Measurements from ENCODE around the gene NR3C1. TPM values are rescaled to one million over a fixed set of nuclear protein-coding genes. Genes with fewer than 3 reads are reported as not detected.

The NR3C1 gene
- total RNA-seq, 3 donors from 2014 or later (not counting 1 experiment from before 2014, with no cell fraction given), result 147 to 168 (median 165) TPM

DNA sequence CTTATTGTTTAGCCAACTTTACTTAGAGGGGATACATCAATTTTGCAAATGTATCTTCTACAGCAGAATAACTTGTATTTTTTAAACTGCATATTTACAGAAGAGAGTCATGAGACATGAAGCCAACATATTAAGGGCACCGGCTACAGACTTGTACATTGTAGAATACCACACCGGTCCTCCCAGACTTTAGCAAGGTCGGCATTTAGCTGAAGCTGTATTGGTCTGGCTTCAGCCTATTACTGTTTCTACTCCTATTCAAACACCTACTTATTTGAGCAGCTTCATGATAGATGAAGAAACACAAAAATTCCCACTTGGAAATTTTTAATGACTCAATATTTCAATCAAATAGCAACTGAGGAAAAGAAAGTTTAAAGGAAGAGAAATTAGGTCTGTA, 33.0 kb downstream of the NR3C1 start:
- no peak for ATAC-seq
- Mint-ChIP-seq H3K4me3 (no peak overlapping the region), H3K36me3 (no peaks in the 10 kb centered on the region), H3K4me1 (peaks cover 75 to 81% of the 10 kb centered on the region in 2 donors), H3K27ac (no peak overlapping the region), H3K9me3 (no peaks in the 10 kb centered on the region), H3K27me3 (ENCODE audit: low read depth in 2 of 2) (no peaks in the 10 kb centered on the region)
- no peak for DNase-seq
- Histone ChIP-seq H3K9me3 (ENCODE audit: control insufficient read depth, insufficient read depth, low read length) (no peaks in the 10 kb centered on the region), H3K27ac (ENCODE audit: low read length) (no peak overlapping the region), H3K36me3 (ENCODE audit: control insufficient read depth, insufficient read depth, low read length) (no peaks in the 10 kb centered on the region), H3K4me1 (ENCODE audit: control insufficient read depth, insufficient read depth, low read length) (peaks cover 4% of the 10 kb centered on the region), H3K4me3 (ENCODE audit: low read length) (no peak overlapping the region), H3K27me3 (ENCODE audit: control insufficient read depth, insufficient read depth, low read length) (no peaks in the 10 kb centered on the region)
- TF ChIP-seq, protein P1, sequence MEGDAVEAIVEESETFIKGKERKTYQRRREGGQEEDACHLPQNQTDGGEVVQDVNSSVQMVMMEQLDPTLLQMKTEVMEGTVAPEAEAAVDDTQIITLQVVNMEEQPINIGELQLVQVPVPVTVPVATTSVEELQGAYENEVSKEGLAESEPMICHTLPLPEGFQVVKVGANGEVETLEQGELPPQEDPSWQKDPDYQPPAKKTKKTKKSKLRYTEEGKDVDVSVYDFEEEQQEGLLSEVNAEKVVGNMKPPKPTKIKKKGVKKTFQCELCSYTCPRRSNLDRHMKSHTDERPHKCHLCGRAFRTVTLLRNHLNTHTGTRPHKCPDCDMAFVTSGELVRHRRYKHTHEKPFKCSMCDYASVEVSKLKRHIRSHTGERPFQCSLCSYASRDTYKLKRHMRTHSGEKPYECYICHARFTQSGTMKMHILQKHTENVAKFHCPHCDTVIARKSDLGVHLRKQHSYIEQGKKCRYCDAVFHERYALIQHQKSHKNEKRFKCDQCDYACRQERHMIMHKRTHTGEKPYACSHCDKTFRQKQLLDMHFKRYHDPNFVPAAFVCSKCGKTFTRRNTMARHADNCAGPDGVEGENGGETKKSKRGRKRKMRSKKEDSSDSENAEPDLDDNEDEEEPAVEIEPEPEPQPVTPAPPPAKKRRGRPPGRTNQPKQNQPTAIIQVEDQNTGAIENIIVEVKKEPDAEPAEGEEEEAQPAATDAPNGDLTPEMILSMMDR (IDR thresholded peaks at IDR 0.05), result no peak
- intact Hi-C loops (cut with micrococcal nuclease), result no loop called here
- 95% methylated on average over 3 of the region's 3 CpGs for WGBS (ENCODE audit: insufficient coverage)

DNA sequence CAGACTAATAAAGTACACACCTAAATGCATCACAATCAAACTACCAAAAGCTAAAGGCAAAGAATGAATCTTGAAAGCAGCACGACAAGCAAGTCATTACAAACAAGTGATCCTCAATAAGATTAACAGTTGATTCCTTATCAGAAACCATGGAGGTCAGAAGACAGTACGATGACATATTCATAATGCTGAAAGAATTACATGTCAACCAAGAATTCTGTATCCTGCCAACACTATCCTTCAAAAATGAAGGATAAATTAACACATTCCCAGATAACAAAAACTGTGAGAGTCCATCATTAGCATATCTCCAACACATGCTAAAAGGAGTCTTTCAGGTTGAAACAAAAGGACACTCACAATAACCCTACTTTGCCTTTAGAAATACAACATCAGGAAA, 39.4 kb downstream of the NR3C1 start:
- 91% methylated on average over 2 of the region's 2 CpGs for WGBS (ENCODE audit: insufficient coverage)
- Histone ChIP-seq H3K9me3 (ENCODE audit: control insufficient read depth, insufficient read depth, low read length) (no peaks in the 10 kb centered on the region), H3K4me3 (ENCODE audit: low read length) (no peak overlapping the region), H3K27me3 (ENCODE audit: control insufficient read depth, insufficient read depth, low read length) (no peaks in the 10 kb centered on the region), H3K36me3 (ENCODE audit: control insufficient read depth, insufficient read depth, low read length) (peaks cover 2% of the 10 kb centered on the region), H3K4me1 (ENCODE audit: control insufficient read depth, insufficient read depth, low read length) (peaks cover 10% of the 10 kb centered on the region), H3K27ac (ENCODE audit: low read length) (no peak overlapping the region)
- Mint-ChIP-seq H3K36me3 (no peaks in the 10 kb centered on the region), H3K9me3 (no peaks in the 10 kb centered on the region), H3K27me3 (ENCODE audit: low read depth in 2 of 2) (no peaks in the 10 kb centered on the region), H3K4me1 (peaks cover 84 to 87% of the 10 kb centered on the region in 2 donors), H3K4me3 (no peak overlapping the region), H3K27ac (peak overlapping the region; percentile 3 to 63)
- DNase-seq, result no peak
- intact Hi-C loops (cut with micrococcal nuclease), result no loop called here
- no peak for ATAC-seq
- TF ChIP-seq, protein P1 (IDR thresholded peaks at IDR 0.05), result no peak

DNA sequence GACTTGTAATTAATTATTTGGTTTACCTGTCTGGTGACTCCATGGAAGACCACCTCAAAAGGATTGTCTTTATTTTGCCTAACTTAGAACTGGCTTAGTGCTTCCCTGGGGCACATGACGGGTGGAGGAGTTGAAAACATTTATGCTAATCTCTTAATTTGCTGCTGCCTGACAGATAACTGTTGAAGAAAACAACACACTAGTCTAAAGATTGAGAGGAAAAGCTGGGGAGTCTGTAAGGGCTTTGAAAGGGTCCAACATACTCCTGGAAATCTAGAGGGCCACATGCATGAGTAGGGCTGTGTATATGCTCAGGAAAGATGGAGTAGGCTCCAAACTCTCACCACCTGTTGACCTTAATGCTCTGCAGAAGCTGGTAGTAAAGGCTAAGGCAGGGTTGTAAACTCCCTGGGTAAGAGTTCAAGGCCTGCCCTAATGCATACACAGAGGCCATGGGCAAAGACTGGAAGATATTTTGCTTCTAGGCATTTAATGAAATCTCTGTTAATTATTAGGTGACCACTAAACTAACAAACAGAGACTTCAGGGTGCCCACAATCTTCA, 40.7 kb downstream of the NR3C1 start:
- Histone ChIP-seq H3K9me3 (ENCODE audit: control insufficient read depth, insufficient read depth, low read length) (no peaks in the 10 kb centered on the region), H3K36me3 (ENCODE audit: control insufficient read depth, insufficient read depth, low read length) (peaks cover 2% of the 10 kb centered on the region), H3K27ac (ENCODE audit: low read length) (no peak overlapping the region), H3K4me1 (ENCODE audit: control insufficient read depth, insufficient read depth, low read length) (peaks cover 10% of the 10 kb centered on the region), H3K4me3 (ENCODE audit: low read length) (no peak overlapping the region), H3K27me3 (ENCODE audit: control insufficient read depth, insufficient read depth, low read length) (no peaks in the 10 kb centered on the region)
- H3K27ac Mint-ChIP-seq, result peak overlapping the region; percentile 3 to 63
- TF ChIP-seq, protein P1 (IDR thresholded peaks at IDR 0.05), result no peak
- no peaks in the 10 kb centered on the region for H3K9me3 Mint-ChIP-seq
- no peak for ATAC-seq
- no peak for DNase-seq
- H3K27me3 Mint-ChIP-seq (ENCODE audit: low read depth in 2 of 2), result no peaks in the 10 kb centered on the region
- H3K4me1 Mint-ChIP-seq, result peaks cover 83 to 87% of the 10 kb centered on the region in 2 donors
- no peaks in the 10 kb centered on the region for H3K36me3 Mint-ChIP-seq
- no peak overlapping the region for H3K4me3 Mint-ChIP-seq
- WGBS (ENCODE audit: insufficient coverage), result 100% methylated on average over 1 of the region's 1 CpG
- intact Hi-C loops (cut with micrococcal nuclease), result no loop called here

DNA sequence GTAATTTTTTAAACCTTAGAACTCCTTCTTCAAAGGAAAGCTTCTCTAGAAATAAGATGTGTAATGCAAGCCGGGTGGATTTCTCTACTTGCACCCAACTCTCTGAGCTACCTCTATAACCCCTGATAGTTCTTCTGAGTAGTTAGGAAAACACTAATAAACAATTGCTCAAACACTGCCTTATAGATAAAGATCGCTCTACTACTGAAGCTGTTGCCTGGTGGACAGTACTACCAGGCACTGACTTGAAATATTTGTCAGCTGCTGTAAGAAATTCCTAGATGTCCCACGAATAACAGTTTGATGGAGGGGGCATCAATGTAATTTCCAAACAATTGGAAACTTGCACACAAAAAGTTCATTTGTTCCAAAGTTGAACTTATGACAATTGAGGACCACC, 42.0 kb downstream of the NR3C1 start:
- no peaks in the 10 kb centered on the region for H3K9me3 ChIP-seq (ENCODE audit: control insufficient read depth, insufficient read depth, low read length)
- no peaks in the 10 kb centered on the region for H3K27me3 Mint-ChIP-seq (ENCODE audit: low read depth in 2 of 2)
- no peak for DNase-seq
- no peaks in the 10 kb centered on the region for H3K27me3 ChIP-seq (ENCODE audit: control insufficient read depth, insufficient read depth, low read length)
- peak overlapping the region; percentile 3 to 63 for H3K27ac Mint-ChIP-seq
- no peak overlapping the region for H3K27ac ChIP-seq (ENCODE audit: low read length)
- H3K36me3 ChIP-seq (ENCODE audit: control insufficient read depth, insufficient read depth, low read length), result peaks cover 2% of the 10 kb centered on the region
- ATAC-seq, result no peak
- 100% methylated on average over 2 of the region's 3 CpGs for WGBS (ENCODE audit: insufficient coverage)
- no peaks in the 10 kb centered on the region for H3K9me3 Mint-ChIP-seq
- TF ChIP-seq, protein P1 (IDR thresholded peaks at IDR 0.05), result no peak
- no peak overlapping the region for H3K4me3 ChIP-seq (ENCODE audit: low read length)
- H3K4me1 ChIP-seq (ENCODE audit: control insufficient read depth, insufficient read depth, low read length), result peaks cover 10% of the 10 kb centered on the region
- intact Hi-C loops (cut with micrococcal nuclease), result no loop called here
- H3K4me3 Mint-ChIP-seq, result no peak overlapping the region
- peaks cover 79 to 83% of the 10 kb centered on the region in 2 donors for H3K4me1 Mint-ChIP-seq
- no peaks in the 10 kb centered on the region for H3K36me3 Mint-ChIP-seq

Measured in natural killer cell (primary cell).